Measurements from ENCODE around the gene DHCR24.

Gene DHCR24

GRCh38 chr1:54879872-54880271, 7.1 kb downstream of the DHCR24 start:
- Mint-ChIP-seq H3K27ac (no peak overlapping the region), H3K9me3 (ENCODE audit: low read depth) (no peaks in the 10 kb centered on the region), H3K36me3 (peaks cover 11% of the 10 kb centered on the region), H3K27me3 (no peaks in the 10 kb centered on the region), H3K4me3 (no peak overlapping the region), H3K4me1 (ENCODE audit: low read depth) (no peaks in the 10 kb centered on the region)

GRCh38 chr1:54876814-54877213, 10.2 kb downstream of the DHCR24 start:
- Mint-ChIP-seq H3K9me3 (ENCODE audit: low read depth) (no peaks in the 10 kb centered on the region), H3K27ac (no peak overlapping the region), H3K36me3 (peaks cover 6% of the 10 kb centered on the region), H3K27me3 (no peaks in the 10 kb centered on the region), H3K4me1 (ENCODE audit: low read depth) (no peaks in the 10 kb centered on the region), H3K4me3 (no peak overlapping the region)

- no peaks in the 10 kb centered on the region for H3K27me3 Mint-ChIP-seq
- no peaks in the 10 kb centered on the region for H3K9me3 Mint-ChIP-seq (ENCODE audit: low read depth)
Measured at GRCh38 chr1:54875000-54875399, 12.0 kb downstream of the DHCR24 start.

GRCh38 chr1:54874079-54874830, 12.7 kb downstream of the DHCR24 start:
- no peak overlapping the region for H3K27ac Mint-ChIP-seq
- H3K9me3 Mint-ChIP-seq (ENCODE audit: low read depth), result no peaks in the 10 kb centered on the region
- no peaks in the 10 kb centered on the region for H3K27me3 Mint-ChIP-seq
- H3K36me3 Mint-ChIP-seq, result peaks cover 7% of the 10 kb centered on the region
- no peak overlapping the region for H3K4me3 Mint-ChIP-seq
- no peaks in the 10 kb centered on the region for H3K4me1 Mint-ChIP-seq (ENCODE audit: low read depth)

More at GRCh38 chr1:54875000-54875399, 12.0 kb downstream of the DHCR24 start:
- H3K4me3 Mint-ChIP-seq, result no peak overlapping the region
- H3K36me3 Mint-ChIP-seq, result peaks cover 8% of the 10 kb centered on the region
- H3K4me1 Mint-ChIP-seq (ENCODE audit: low read depth), result no peaks in the 10 kb centered on the region
- no peak overlapping the region for H3K27ac Mint-ChIP-seq

GRCh38 chr1:54872036-54872331, 15.0 kb downstream of the DHCR24 start:
- H3K27me3 Mint-ChIP-seq, result no peaks in the 10 kb centered on the region
- H3K36me3 Mint-ChIP-seq, result peaks cover 7% of the 10 kb centered on the region
- no peaks in the 10 kb centered on the region for H3K9me3 Mint-ChIP-seq (ENCODE audit: low read depth)
- no peaks in the 10 kb centered on the region for H3K4me1 Mint-ChIP-seq (ENCODE audit: low read depth)
- no peak overlapping the region for H3K4me3 Mint-ChIP-seq
- no peak overlapping the region for H3K27ac Mint-ChIP-seq

- no peak overlapping the region for H3K4me3 Mint-ChIP-seq
- H3K36me3 Mint-ChIP-seq, result peaks cover 7% of the 10 kb centered on the region
- H3K27ac Mint-ChIP-seq, result no peak overlapping the region
- H3K9me3 Mint-ChIP-seq (ENCODE audit: low read depth), result no peaks in the 10 kb centered on the region
- no peaks in the 10 kb centered on the region for H3K4me1 Mint-ChIP-seq (ENCODE audit: low read depth)
- no peaks in the 10 kb centered on the region for H3K27me3 Mint-ChIP-seq
Measured at GRCh38 chr1:54871275-54872035, 15.5 kb downstream of the DHCR24 start.

- no peaks in the 10 kb centered on the region for H3K27me3 Mint-ChIP-seq
- no peaks in the 10 kb centered on the region for H3K9me3 Mint-ChIP-seq (ENCODE audit: low read depth)
- no peaks in the 10 kb centered on the region for H3K4me1 Mint-ChIP-seq (ENCODE audit: low read depth)
- H3K4me3 Mint-ChIP-seq, result no peak overlapping the region
- no peak overlapping the region for H3K27ac Mint-ChIP-seq
- peaks cover 7% of the 10 kb centered on the region for H3K36me3 Mint-ChIP-seq
Measured at GRCh38 chr1:54870869-54871268, 16.1 kb downstream of the DHCR24 start.

GRCh38 chr1:54869173-54869851, 17.7 kb downstream of the DHCR24 start:
- H3K36me3 Mint-ChIP-seq, result peaks cover 7% of the 10 kb centered on the region
- no peak overlapping the region for H3K4me3 Mint-ChIP-seq
- no peaks in the 10 kb centered on the region for H3K9me3 Mint-ChIP-seq (ENCODE audit: low read depth)
- H3K27me3 Mint-ChIP-seq, result no peaks in the 10 kb centered on the region
- no peak overlapping the region for H3K27ac Mint-ChIP-seq
- no peaks in the 10 kb centered on the region for H3K4me1 Mint-ChIP-seq (ENCODE audit: low read depth)

- H3K9me3 Mint-ChIP-seq (ENCODE audit: low read depth), result no peaks in the 10 kb centered on the region
- H3K4me3 Mint-ChIP-seq, result no peak overlapping the region
- peaks cover 5% of the 10 kb centered on the region for H3K36me3 Mint-ChIP-seq
- H3K4me1 Mint-ChIP-seq (ENCODE audit: low read depth), result no peaks in the 10 kb centered on the region
- no peak overlapping the region for H3K27ac Mint-ChIP-seq
- H3K27me3 Mint-ChIP-seq, result no peaks in the 10 kb centered on the region
Measured at GRCh38 chr1:54867717-54868057, 19.3 kb downstream of the DHCR24 start.

- H3K4me1 Mint-ChIP-seq (ENCODE audit: low read depth), result no peaks in the 10 kb centered on the region
- H3K27ac Mint-ChIP-seq, result no peak overlapping the region
- no peaks in the 10 kb centered on the region for H3K27me3 Mint-ChIP-seq
- no peaks in the 10 kb centered on the region for H3K9me3 Mint-ChIP-seq (ENCODE audit: low read depth)
- H3K36me3 Mint-ChIP-seq, result peaks cover 7% of the 10 kb centered on the region
- no peak overlapping the region for H3K4me3 Mint-ChIP-seq
Measured at GRCh38 chr1:54866801-54867716, 19.9 kb downstream of the DHCR24 start.

GRCh38 chr1:54865238-54866073, 21.5 kb downstream of the DHCR24 start:
- peaks cover 6% of the 10 kb centered on the region for H3K36me3 Mint-ChIP-seq
- H3K4me3 Mint-ChIP-seq, result no peak overlapping the region
- no peaks in the 10 kb centered on the region for H3K4me1 Mint-ChIP-seq (ENCODE audit: low read depth)
- H3K9me3 Mint-ChIP-seq (ENCODE audit: low read depth), result no peaks in the 10 kb centered on the region
- no peaks in the 10 kb centered on the region for H3K27me3 Mint-ChIP-seq
- H3K27ac Mint-ChIP-seq, result no peak overlapping the region

GRCh38 chr1:54864460-54865208, 22.4 kb downstream of the DHCR24 start:
- no peaks in the 10 kb centered on the region for H3K9me3 Mint-ChIP-seq (ENCODE audit: low read depth)
- no peaks in the 10 kb centered on the region for H3K27me3 Mint-ChIP-seq
- H3K4me1 Mint-ChIP-seq (ENCODE audit: low read depth), result no peaks in the 10 kb centered on the region

GRCh38 chr1:54863267-54863665, 23.7 kb downstream of the DHCR24 start:
- Mint-ChIP-seq H3K36me3 (peaks cover 7% of the 10 kb centered on the region), H3K27ac (no peak overlapping the region), H3K4me3 (no peak overlapping the region), H3K27me3 (no peaks in the 10 kb centered on the region), H3K9me3 (ENCODE audit: low read depth) (no peaks in the 10 kb centered on the region), H3K4me1 (ENCODE audit: low read depth) (no peaks in the 10 kb centered on the region)

More at GRCh38 chr1:54864460-54865208, 22.4 kb downstream of the DHCR24 start:
- H3K4me3 Mint-ChIP-seq, result no peak overlapping the region
- no peak overlapping the region for H3K27ac Mint-ChIP-seq
- peaks cover 8% of the 10 kb centered on the region for H3K36me3 Mint-ChIP-seq

All from activated naive CD8-positive, alpha-beta T cell (primary cell).